K562 (cell line): ENCODE data around the gene OPA1. TPM values are rescaled to one million over a fixed set of nuclear protein-coding genes. Genes with fewer than 3 reads are reported as not detected.

ENCODE experiments used
- ARID3B ChIP-seq: fragments of 250-450 bp; sonication (Bioruptor Pico); IDR thresholded peaks from 2 replicates; pipeline ENCODE4 v1.4.0; 2020; ENCODE audit warnings: borderline replicate concordance
- COPS2 ChIP-seq: fragments of 450-650 bp; conservative IDR thresholded peaks from 2 replicates; pipeline ENCODE4 v1.6.1; 2016; ENCODE audit warnings: mild to moderate bottlenecking, moderate library complexity
- CREB3L1 ChIP-seq: fragments of 450-650 bp; IDR thresholded peaks from 2 replicates; pipeline ENCODE4 v1.6.1; 2014; ENCODE audit warnings: low read depth, mild to moderate bottlenecking, moderate library complexity, borderline replicate concordance
- KHSRP ChIP-seq: fragments of 450-650 bp; IDR thresholded peaks from 2 replicates; pipeline ENCODE4 v1.6.1; 2017
- LCOR ChIP-seq: sonication (generic); formaldehyde crosslinking; IDR thresholded peaks from 2 replicates; pipeline ENCODE4 v1.8.0; 2022; ENCODE audit warnings: mild to moderate bottlenecking, missing genetic modification reagents
- MEF2D ChIP-seq: conservative IDR thresholded peaks from 2 replicates; pipeline ENCODE4 v1.6.1; 2016; ENCODE audit warnings: low read depth, missing genetic modification characterization, missing compliant biosample characterization
- MLLT1 ChIP-seq, 2 experiments: fragments of 450-650 bp; IDR thresholded peaks; 2 replicates each; pipeline ENCODE4 v1.6.1; 2016
- RNF2 ChIP-seq: sonication (generic); IDR thresholded peaks from 2 replicates; pipeline ENCODE4 v1.6.1; 2016
- TAF1 ChIP-seq: IDR thresholded peaks from 2 replicates; pipeline ENCODE4 v1.6.1; 2011; ENCODE audit warnings: mild to moderate bottlenecking, low read length, moderate library complexity; ENCODE audit not compliant: insufficient read depth, control insufficient read depth, severe bottlenecking; ENCODE audit errors: extremely low read depth
- ZNF395 ChIP-seq: fragments of 200-800 bp; sonication (Bioruptor generic); IDR thresholded peaks from 2 replicates; pipeline ENCODE4 v1.6.1; 2017; ENCODE audit warnings: missing genetic modification characterization, missing compliant biosample characterization
- ZNF644 ChIP-seq: fragments of 200-800 bp; sonication (Bioruptor generic); IDR thresholded peaks from 2 replicates; pipeline ENCODE4 v1.6.1; 2016; ENCODE audit warnings: low read depth, missing genetic modification characterization, missing compliant biosample characterization
- polyA plus RNA-seq, 8 experiments: library from polyadenylated mRNA; depleted of rRNA in 4 of 8; stranded (reverse) in 5 of 8; unstranded in 3 of 8; fragments of >200 nt; fragmentation: Nextera tagmentation in 2 of 8; fragmentation: Illumina TruSeq in 1 of 8; extraction: Ambion mirVana in 2 of 8; extraction: Trizol in 1 of 8; gene quantifications; 2 replicates each; pipeline versions ENCODE4 v1.2.1 to v1.2.3, GENCODE V29; 2011 to 2014; ENCODE audit warnings: inconsistent platforms in 1 of 8, missing spikeins in 1 of 8
- total RNA-seq, 7 experiments: library from RNA; depleted of rRNA in 6 of 7; stranded (reverse); fragments of >200 nt in 6 of 7; fragmentation: Illumina TruSeq in 2 of 7; extraction: Trizol in 2 of 7; gene quantifications; 2 replicates each; pipeline versions ENCODE4 v1.2.1 to v1.2.3, GENCODE V29; 2011 to 2021; ENCODE audit warnings: low replicate concordance in 1 of 7

Gene OPA1
- total and polyA plus RNA-seq, 9 of the 15 experiments (the other 6 are each of a cell fraction or from before 2014, with no cell fraction given): 19.7 to 127 (median 94.7) TPM

- TF ChIP-seq MEF2D (tag): peak; percentile 90
- no peak for TF ChIP-seq COPS2
- no peak for TF ChIP-seq TAF1
- no peak for TF ChIP-seq ARID3B (CRISPR knock-in tag)
- TF ChIP-seq CREB3L1: no peak
- TF ChIP-seq ZNF644: peak; percentile 96
- TF ChIP-seq MLLT1 (IDR thresholded peaks at IDR 0.05): no peak
- no peak for TF ChIP-seq RNF2
- no peak for TF ChIP-seq KHSRP
- peak; percentile 97 for TF ChIP-seq ZNF395 (CRISPR knock-in tag)
- TF ChIP-seq LCOR: no peak
Observed at GRCh38 chr3:193590088-193590856, 2.7 kb upstream of the OPA1 start (continued).
